Stimulated activated CD8-positive, alpha-beta memory T cell treated with anti-CD3 and anti-CD28 coated beads, Interleukin-4, amount 100 ng/mL, for 48 hours (primary cell): ENCODE measurements around the gene LY6G6F.
"Not testable (repeated sequence)": the region's sequence is repeated elsewhere in the genome, so short reads cannot be mapped to it uniquely, and the experiment has no call there.

Experiments used
- DNase-seq: peaks from one replicate; pipeline ENCODE4 v3.0.0-alpha.2; 2020

LY6G6F gene

DNA sequence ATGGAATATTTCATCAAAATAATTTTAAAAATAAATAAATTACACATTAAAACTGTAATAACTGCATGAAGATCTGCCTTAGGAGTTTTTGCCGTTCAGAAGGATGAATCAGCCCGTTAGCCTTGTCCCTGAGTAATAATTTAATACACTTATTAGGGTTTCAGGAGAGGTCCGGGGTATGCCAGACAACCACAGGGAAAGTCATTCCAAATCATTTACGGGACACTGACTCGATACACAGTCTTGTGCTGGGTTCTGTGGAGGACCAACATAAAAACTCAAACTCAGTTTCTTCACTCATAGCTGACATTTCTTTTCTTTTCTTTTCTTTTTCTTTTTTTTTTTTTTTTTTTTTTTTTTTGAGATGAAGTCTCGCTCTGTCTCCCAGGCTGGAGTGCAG is 735 bp upstream of the LY6G6F start:
- no peak for DNase-seq

DNA sequence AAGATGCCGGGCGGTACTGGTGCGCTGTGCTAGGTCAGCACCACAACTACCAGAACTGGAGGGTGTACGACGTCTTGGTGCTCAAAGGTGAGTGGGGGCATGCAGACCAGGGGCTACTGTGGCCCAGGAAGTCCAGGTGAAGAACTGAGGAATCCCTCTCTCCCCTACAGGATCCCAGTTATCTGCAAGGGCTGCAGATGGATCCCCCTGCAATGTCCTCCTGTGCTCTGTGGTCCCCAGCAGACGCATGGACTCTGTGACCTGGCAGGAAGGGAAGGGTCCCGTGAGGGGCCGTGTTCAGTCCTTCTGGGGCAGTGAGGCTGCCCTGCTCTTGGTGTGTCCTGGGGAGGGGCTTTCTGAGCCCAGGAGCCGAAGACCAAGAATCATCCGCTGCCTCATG is 1.0 kb downstream of the LY6G6F start:
- DNase-seq, result no peak

DNA sequence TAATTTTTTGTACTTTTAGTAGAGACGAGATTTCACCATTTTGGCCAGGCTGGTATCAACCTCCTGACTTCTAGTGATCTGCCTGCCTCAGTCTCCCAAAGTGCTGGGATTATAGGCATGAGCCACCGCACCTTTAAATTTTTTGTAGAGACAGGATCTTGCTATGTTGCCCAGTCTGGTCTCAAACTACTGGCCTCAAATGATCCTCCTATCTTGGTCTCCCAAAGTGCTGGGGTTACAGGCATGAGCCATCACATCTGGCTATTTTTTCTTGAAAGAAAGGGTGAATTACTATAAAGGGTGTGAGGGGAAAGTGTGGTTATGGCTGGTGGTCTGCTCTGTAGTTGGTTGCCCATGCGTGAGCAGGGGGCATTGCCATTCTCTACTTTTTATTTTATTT is 1.6 kb downstream of the LY6G6F start:
- DNase-seq, result no peak

DNA sequence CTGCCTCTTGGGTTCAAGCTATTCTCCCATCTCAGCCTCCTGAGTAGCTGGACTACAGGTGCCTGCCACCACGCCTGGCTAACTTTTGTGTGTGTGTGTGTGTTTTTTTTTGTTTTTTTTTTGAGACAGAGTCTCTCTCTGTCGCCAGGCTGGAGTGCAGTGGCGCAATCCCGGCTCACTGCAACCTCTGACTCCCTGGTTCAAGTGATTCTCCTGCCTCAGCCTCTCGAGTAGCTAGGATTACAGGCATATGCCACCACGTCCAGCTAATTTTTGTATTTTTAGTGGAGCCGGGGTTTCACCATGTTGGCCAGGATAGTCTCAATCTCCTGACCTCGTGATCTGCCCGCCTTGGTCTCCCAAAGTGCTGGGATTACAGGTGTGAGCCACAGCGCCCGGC is 2.5 kb downstream of the LY6G6F start:
- not testable (repeated sequence) for DNase-seq

DNA sequence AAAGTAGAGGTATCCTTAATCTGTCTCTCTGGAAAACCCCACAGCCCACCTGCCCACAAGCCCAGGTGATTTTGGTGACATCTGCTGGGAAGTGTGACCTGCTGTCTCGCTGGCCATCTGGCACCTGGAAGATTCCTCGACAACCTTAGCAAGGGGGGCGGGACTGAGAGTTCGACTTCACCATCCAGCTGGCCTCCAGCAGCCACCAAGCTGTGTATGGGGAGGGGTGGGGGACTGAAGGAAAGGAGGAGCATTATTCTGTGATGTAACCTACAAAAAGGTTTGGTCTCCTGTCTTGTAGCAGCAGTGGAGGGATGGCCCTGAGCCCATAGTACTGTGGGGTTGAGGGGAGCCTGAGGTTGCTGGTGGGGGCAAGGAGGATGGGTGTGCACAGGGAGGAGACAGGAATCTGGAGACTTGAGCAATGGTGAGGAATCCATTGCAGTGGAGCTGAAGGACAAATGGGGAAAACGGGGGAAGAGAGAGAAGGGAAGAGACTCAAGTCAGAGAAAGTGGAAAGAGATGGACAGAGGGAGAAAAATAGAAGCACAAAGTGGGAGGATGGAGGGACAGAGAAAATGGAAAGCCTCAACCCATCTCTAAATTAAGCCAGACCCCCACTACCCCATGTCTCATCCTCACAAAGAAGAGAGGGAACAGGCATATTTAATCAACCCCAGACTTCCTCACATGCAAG is 4.0 kb downstream of the LY6G6F start:
- no peak for DNase-seq

DNA sequence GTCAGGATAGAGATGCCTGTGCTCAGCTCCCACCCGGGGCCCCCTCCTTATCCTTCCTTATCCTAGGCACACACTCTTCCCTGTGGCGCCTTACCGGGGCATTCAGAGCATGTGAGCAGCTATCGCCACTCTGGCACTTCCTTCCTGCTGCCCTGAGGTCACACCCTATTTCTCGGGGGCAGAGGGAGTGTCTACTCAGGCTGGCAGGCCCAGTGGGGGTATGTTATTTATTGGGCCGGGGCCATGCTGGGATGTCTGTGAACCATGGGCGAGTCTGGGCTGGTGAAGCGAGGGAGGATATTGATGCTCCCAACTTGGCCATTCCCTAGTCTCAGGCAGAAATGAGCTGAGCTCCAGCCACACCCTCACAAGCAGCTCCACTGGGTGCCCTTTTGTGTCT is 4.6 kb downstream of the LY6G6F start:
- no peak for DNase-seq

DNA sequence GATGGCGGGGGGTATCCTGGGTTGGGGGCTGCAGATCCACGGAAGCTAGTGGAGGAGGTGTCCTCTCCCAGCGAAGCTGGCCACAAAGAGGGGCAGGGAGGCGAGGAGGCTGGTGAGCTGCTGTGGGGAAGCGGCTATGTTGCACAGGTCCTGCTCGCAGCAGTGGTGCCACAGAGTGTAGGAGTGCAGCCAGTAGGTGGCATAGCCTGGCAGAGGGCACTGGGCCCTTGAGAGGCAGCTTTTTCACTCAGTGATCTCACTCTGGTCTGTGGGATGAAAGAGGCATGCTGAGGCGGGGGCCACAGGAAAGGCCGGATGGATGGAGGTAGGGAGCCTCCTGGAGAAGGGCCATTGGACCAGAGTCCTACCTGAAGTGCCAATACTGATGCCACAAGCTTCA is 5.6 kb downstream of the LY6G6F start:
- DNase-seq, result no peak

DNA sequence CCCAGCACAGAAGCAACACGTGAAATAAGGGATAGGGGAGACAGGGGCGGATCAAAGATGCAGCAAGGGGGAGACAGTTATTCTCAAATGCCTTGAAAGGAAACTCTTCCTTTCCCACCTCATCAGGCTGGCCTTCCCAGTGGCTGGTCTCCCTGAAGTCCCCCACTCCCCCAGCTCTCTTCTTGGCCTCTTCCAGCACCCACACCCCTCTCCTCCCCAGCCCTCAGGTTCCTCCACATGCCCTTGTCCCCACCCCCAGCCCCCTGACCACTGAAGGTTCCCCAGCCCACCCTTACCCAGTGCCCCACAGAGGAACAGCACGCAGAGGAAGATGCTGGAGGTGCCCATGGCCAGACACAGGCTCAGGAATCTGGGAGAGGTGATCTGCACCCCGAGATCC is 6.8 kb downstream of the LY6G6F start:
- DNase-seq, result no peak

DNA sequence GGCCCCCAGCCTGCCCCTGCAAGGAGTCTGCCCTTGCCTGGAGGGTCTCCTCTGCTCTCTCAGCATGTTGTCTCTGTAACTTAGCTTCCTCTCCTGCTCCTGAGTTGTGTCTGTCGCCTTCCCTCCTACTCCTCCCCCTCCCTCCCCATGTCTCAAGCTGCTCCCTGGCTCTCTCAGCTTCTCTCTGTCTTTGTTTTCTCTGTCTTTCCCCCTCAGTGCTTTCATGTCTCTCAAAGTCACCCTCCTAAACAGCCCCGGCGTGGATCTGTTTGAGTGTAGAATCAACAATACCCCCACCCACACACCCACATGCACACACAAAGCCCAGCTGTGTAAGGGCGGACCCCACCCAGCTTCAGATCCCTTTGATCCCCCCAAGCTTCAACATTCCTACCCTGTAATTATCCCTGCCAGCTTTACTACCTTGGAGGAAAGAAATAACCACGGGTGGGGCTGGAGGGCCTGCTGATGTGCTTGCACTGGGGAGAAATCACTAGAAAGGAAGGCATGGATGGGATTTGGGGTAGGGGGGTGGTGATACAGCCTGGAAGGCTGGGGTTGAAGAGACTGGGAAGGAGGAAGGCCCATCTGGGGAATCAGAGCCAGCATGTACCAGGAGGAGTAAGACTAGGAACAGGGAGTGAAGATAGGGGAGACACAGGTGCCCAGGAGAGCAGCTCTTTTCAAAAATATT is 7.5 kb downstream of the LY6G6F start:
- DNase-seq, result no peak

DNA sequence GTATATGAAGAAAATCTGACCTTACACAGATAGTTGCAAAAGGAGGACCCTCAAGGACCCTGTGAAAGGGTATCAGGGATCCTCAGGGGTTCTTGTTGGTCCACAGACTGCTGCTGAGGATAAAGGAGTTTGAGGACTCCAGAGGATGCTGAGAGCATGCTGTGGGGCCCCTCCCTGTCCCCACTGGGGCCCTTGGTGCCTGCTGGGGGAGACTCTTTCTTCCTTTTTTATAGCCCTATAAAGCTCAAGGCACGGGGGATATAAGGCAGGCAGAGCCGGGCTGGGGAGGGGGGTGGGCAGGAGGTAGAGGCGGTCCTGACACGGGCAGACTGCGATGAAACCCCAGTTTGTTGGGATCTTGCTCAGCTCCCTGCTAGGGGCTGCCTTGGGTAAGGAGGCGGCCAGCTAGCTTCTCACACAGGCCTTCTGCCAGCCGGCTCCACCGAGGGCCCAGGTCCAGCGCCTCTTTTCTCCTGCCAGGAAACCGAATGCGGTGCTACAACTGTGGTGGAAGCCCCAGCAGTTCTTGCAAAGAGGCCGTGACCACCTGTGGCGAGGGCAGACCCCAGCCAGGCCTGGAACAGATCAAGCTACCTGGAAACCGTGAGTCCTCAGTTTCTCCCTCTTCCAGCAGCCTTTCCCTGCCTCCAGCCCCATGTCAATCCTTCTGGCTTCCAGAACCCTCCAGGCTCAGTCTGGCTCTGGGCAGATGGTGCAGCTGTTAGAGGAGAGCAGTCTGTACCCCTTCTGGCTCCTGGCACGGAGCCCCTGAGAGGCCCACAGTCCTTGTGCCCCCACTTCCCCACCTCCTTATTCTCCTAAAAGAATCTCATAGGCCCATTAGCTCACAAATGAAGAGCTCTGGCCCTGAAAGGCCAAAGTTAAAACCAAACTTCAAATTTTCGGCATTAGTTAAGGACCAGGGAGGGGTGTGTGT is 8.6 kb downstream of the LY6G6F start, which contains the start of gene LY6G6D:
LY6G6D (plus strand) TSS at position 327 of the 937 bp plus-strand sequence; CDS start at position 335, 8 bp downstream.
- no peak for DNase-seq

DNA sequence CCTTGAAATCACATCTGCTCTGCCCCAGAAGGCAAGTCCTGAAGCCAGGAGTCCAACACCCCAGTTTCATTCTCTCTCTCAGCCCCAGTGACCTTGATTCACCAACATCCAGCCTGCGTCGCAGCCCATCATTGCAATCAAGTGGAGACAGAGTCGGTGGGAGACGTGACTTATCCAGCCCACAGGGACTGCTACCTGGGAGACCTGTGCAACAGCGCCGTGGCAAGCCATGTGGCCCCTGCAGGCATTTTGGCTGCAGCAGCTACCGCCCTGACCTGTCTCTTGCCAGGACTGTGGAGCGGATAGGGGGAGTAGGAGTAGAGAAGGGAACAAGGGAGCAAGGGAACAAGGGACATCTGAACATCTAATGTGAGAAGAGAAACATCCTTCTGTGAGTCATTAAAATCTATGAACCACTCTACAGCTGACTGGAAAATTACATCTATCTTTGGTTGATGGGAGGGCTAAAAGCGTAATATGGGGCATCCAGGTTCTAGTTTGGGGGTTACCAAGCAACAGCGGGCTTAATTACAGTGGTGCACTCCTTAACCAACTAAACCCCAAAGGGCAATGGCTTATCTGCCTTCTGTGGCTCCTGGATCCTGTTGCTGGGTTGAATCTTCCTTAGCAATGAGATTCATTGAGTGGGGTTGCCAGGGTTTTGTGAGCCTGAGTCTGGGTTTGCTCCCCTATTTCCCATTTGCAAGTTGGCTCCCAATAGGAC is 11.0 kb downstream of the LY6G6F start:
- no peak for DNase-seq

DNA sequence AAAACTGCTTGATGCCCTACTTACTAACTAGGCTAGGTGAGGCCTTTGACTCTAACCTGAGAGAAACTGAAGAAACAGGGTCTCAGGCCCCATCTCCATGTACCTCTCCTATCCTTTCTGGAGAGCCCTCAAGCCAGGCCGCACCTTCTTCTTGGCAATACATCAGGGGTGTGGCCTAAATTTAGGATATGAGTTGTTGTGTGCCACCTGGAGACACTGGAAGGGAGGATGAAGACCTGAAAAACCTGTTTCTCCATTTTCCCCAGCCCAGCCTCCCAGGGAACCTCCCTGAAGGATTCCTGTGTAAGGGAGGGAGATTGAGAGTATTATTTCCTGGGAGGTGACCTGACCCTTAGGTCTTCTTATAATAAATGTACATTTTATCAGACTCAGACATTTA is 11.6 kb downstream of the LY6G6F start:
- DNase-seq, result no peak

DNA sequence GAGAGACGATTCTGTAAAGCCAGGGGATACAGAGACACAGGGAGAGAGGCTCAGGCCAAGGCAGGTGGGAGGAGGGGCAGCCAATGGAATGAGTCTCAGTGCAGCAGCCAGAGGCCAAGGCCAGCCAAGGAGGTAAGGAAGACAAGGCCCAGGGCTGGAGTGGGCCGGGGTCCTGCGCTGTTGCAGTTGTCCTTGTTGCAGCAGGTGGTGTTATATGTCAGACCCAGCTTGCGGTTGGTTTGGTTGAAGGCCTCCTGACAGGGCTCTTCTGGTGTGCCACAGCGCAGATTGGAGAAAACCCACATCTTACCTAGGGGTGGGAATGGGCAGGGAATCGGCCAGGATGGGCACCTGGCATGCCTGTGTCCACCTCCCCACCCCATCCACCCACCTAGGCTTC is 12.3 kb downstream of the LY6G6F start:
- DNase-seq, result no peak

DNA sequence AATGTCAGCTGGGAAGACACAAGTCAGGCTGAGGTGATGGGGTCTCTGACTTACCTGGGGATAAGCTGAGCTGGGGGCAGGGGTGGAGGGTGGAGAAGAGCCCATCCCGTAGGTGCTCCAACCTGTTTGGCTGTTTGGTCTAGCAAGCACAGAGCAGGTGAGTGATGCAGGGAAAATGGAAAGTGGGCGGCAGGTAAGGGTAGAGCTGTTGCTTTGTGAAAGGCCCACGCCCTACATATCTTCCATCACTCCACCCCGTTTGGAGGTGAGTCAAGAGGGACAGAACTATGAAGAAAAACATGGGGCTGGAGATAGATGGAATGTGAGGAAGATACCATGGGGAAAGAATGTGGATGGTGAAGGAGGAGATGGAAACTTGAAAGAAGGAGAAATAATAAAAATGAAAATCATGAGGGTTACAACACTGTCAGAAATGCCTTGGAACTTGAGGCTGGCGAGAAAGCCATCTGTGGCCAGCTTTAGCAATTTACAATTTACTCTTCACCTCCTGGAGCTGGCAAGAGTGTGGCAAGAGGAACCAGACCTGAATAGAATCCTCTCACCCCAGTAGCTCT is 13.6 kb downstream of the LY6G6F start:
- DNase-seq, result no peak

DNA sequence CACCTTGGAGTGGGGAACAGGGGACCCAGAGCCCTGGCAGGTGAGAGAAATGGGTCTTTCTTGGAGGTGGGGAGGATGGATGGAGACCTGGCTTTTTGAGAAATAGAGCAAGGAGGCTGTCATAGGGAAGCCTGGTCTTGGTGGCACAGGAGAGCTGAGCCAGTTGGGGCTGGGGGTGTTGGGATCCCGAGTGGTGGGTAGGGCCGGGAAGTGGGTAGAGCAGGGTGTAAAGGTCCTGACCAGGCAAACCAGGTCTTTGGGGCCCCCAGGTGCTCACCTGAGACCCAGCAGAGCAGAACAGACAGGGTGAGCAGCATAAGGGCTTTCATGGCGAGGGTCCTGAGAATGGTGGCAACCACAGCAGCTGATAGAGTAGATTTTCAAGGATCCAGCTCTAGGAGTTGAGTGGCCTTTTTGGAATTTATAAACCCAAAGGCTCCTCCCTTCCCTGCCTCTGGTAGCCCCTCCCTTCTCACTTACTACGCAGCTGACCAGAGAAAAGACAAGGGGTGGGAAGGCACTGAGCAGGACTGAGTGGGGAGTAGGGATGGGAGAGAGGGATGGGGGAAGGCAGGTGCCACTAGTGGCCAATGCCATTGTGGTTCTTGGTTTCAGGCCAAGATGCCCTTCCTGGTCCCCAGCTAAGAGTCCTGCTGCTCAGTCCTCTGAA is 14.8 kb downstream of the LY6G6F start, which contains the start of gene LY6G6C:
LY6G6C (minus strand) TSS at position 396 of the 670 bp plus-strand sequence; CDS start at position 329, 67 bp downstream.
- no peak for DNase-seq

DNA sequence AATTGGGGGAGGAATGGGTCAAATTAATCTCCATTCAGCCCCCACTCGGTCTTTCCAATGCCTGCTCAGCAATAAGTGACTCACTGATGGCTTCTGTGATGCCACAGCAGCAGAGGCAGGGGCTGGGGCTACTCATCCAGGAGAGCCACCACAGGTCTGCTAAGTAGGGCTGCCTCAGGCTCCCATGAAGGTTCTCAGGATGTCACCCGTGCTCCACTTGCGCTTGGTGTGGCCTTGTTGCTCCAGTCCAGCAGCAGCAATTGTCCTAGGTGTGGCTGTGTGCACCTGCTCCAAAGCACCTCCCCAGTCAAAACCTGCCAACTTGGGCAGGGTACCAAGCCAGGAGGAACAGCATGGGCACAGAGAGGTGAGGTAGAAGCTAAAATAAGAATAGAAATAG is 15.5 kb downstream of the LY6G6F start:
- DNase-seq, result no peak

DNA sequence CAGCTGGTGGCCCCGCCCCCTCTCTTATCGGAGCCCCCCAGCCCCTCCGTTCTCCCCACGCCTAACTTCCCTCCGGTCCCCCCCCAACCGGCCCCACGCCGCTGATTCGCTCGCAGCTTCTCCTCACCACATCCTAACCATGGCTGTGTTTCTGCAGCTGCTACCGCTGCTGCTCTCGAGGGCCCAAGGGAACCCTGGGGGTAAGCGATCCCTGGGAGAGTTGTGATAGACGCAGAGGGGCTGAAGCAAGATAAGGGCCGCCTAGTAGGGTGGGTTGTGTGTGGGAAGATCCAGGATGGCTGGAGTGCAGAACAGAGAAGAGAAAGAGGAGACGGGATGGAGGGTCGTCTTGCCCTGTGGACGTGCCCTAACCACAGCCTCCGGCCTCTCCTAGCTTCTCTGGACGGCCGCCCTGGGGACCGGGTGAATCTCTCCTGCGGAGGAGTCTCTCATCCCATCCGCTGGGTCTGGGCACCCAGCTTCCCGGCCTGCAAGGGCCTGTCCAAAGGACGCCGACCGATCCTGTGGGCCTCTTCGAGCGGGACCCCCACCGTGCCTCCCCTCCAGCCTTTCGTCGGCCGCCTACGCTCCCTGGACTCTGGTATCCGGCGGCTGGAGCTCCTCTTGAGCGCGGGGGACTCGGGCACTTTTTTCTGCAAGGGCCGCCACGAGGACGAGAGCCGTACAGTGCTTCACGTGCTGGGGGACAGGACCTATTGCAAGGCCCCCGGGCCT is 16.7 kb downstream of the LY6G6F start, which contains the start of gene MPIG6B:
MPIG6B (plus strand) TSS at position 129 of the 735 bp plus-strand sequence; CDS start at position 140, 11 bp downstream.
- no peak for DNase-seq

DNA sequence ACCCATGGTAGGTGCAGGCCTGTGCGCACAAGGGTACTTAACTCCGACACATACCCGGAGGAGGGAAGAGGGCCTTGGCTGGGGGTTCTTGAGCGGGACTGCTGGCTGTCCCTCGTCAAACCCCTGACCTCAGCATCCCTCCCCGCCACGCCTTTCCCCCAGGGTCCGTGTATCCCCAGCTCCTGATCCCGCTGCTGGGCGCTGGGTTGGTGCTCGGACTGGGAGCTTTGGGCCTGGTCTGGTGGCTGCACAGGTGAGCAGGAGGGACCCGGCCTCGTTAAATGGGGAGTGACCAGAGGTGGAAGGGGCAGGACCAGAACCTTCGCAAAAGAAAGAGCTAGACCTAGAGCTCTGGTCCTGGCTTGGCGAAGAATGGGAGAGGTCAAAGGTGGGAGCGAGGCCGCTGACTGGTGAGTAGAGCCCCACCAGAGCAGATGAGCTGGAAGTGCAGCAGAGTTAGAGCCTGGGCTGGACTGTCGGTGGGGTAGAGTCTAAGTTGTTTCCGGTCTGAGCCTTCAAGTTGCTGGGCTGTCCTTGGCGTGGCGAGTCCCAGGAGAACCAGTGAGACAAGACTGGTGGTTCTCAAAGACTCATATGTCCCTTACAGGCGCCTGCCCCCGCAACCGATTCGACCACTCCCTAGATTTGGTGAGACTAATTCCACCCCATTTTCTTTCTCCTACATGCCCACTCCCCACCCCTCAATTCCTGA is 17.5 kb downstream of the LY6G6F start:
- no peak for DNase-seq

DNA sequence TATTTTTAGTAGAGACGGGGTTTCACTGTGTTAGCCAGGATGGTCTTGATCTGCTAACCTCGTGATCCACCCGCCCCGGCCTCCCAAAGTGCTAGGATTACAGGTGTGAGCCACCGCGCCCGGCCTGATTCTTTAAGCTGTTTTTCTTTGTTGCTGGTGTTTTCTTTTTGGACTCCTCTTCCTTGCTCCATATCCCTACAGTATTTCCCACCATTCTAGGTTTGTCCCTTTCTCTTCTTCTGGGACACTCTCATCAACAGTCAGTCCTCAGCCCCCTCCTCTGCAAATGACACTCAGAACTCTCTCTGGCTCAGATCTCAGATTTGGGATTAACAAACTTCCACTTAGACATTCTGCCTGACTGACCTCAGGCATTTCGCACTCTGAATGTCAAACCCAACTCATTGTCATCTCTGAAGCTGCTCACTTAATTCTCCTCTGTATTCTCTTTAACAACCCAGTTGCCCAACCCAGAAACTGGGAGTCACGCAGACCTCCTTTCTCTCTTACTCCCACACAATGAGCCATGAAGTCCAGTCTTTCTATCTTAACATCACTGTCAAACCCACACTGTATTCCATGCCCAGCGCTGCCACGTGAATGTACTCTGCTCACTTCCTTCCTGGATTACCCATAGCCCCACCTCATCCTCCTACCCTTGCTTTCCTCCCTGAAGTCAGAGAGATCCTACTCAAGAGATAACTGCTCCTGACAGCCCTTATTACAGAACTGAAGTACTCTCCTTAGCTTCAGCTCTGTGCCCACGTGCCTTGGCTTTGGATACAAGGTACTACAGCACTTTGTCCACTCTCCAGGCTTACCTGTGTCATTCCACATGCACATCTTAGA is 19.1 kb downstream of the LY6G6F start:
- no peak for DNase-seq
